GM12878 (cell line): ENCODE results near the gene ME3. TPM values are rescaled to one million over a fixed set of nuclear protein-coding genes. Genes with fewer than 3 reads are reported as not detected.
"Not testable (repeated sequence)": the region's sequence is repeated elsewhere in the genome, so short reads cannot be mapped to it uniquely, and the experiment has no call there.

Experiments used
- ATAC-seq: fragments of 200-7000 bp; cut with Tn5 transposase; 3 replicates; pipeline ENCODE4 v1.9.1; 2020; ENCODE audit warnings: mild to moderate bottlenecking, moderate library complexity
- BruUV-seq: library from RNA; stranded (reverse); fragments of 400-500 nt; replicated peaks from 2 replicates; lab custom pipeline; 2021; lab: Mats Ljungman, UMichigan
- CTCF ChIA-PET: fragments of 300-600 bp; sonication (Branson Sonifier 250); formaldehyde crosslinking; extraction: SDS; loops from one replicate; lab custom pipeline; 2021; ENCODE audit warnings: inconsistent platforms; lab: Yijun Ruan, JAX
- POLR2A ChIA-PET: fragments of 350-600 bp; formaldehyde crosslinking; extraction: SDS; loops from one replicate; lab custom pipeline; 2021; ENCODE audit warnings: inconsistent platforms; lab: Charles Lee
- RAD21 ChIA-PET: fragments of 300-600 bp; sonication (Branson Sonifier 250); formaldehyde crosslinking; loops from one replicate; lab custom pipeline; 2023; ENCODE audit warnings: antibody characterized with exemption; ENCODE audit not compliant: unreplicated experiment; lab: Charles Lee
- SMC1A ChIA-PET: fragments of 300-600 bp; sonication (Branson Sonifier 250); formaldehyde crosslinking; loops from one replicate; lab custom pipeline; 2023; ENCODE audit not compliant: unreplicated experiment, uncharacterized antibody; lab: Charles Lee
- DNase-seq: peaks from one replicate; pipeline ENCODE4 v3.0.0-alpha.2; 2011; ENCODE audit warnings: low read depth, low spot score
- FAIRE-seq: peaks from 3 replicates; lab custom pipeline; 2011; peaks lifted over from hg19 to GRCh38; lab: Jason Lieb, UNC
- H2AFZ ChIP-seq: 2 replicates; pipeline ENCODE4 v1.6.0; 2011; ENCODE audit warnings: low read depth, low read length, control low read depth; ENCODE audit not compliant: control insufficient read depth
- H3K27ac ChIP-seq: 2 replicates; pipeline ENCODE4 v1.5.1; 2011; ENCODE audit warnings: control low read depth; ENCODE audit not compliant: control insufficient read depth, insufficient read depth
- H3K27me3 ChIP-seq, 2 experiments: replicated peaks in 1 of 2; 2 replicates each; pipeline versions ENCODE4 v1.6.0 to v1.6.1; 2011; ENCODE audit warnings: low read length in 1 of 2; ENCODE audit not compliant: control insufficient read depth in 2 of 2, insufficient read depth in 2 of 2
- H3K36me3 ChIP-seq, 2 experiments: 2 replicates each; pipeline ENCODE4 v1.5.1; 2011; ENCODE audit warnings: low read length in 1 of 2; ENCODE audit not compliant: control insufficient read depth in 2 of 2, insufficient read depth in 2 of 2
- H3K4me1 ChIP-seq: 2 replicates; pipeline ENCODE4 v1.6.1; 2011; ENCODE audit warnings: mild to moderate bottlenecking, low read length, moderate library complexity, mixed read lengths; ENCODE audit not compliant: control insufficient read depth, insufficient read depth
- H3K4me2 ChIP-seq: 2 replicates; pipeline ENCODE4 v1.6.0; 2011; ENCODE audit warnings: control low read depth; ENCODE audit not compliant: control insufficient read depth, insufficient read depth
- H3K4me3 ChIP-seq: fragments of 200-600 bp; sonication (generic); 2 replicates; pipeline ENCODE4 v1.5.1; 2016
- H3K79me2 ChIP-seq: 2 replicates; pipeline ENCODE4 v1.6.0; 2011; ENCODE audit warnings: low read length; ENCODE audit not compliant: control insufficient read depth, insufficient read depth
- H3K9ac ChIP-seq: 2 replicates; pipeline ENCODE4 v1.8.0; 2011; ENCODE audit warnings: low read length, control low read depth, mixed read lengths; ENCODE audit not compliant: control insufficient read depth, insufficient read depth
- H3K9me3 ChIP-seq: replicated peaks from 3 replicates; pipeline ENCODE4 v1.5.1; 2011; ENCODE audit warnings: mild to moderate bottlenecking, low read length; ENCODE audit not compliant: control insufficient read depth, insufficient read depth
- H4K20me1 ChIP-seq: 2 replicates; pipeline ENCODE4 v1.6.0; 2011; ENCODE audit not compliant: control insufficient read depth, insufficient read depth
- CBX3 ChIP-seq: fragments of 200-600 bp; sonication (generic); IDR thresholded peaks from 2 replicates; pipeline ENCODE4 v1.6.1; 2016; ENCODE audit warnings: low read depth, borderline replicate concordance
- ELK1 ChIP-seq: IDR thresholded peaks from 2 replicates; pipeline ENCODE4 v1.6.1; 2012; ENCODE audit warnings: low read depth, low read length, improper control_type of control experiment
- KLF5 ChIP-seq: fragments of 450-650 bp; IDR thresholded peaks from 2 replicates; pipeline ENCODE4 v1.6.1; 2014; ENCODE audit warnings: mild to moderate bottlenecking; ENCODE audit not compliant: partially characterized antibody
- MAX ChIP-seq: IDR thresholded peaks from 2 replicates; pipeline ENCODE4 v1.6.1; 2012; ENCODE audit warnings: low read depth, low read length, improper control_type of control experiment
- NKRF ChIP-seq: fragments of 450-650 bp; conservative IDR thresholded peaks from 2 replicates; pipeline ENCODE4 v1.6.1; 2017; ENCODE audit warnings: mild to moderate bottlenecking, moderate library complexity
- TARDBP ChIP-seq: IDR thresholded peaks from 2 replicates; pipeline ENCODE4 v1.6.1; 2016; ENCODE audit warnings: borderline replicate concordance
- WGBS: methylation state at CpG from one replicate; pipeline ENCODE4 v1.1.6; 2016; ENCODE audit warnings: low lambda C conversion rate; ENCODE audit not compliant: insufficient replicate concordance, insufficient coverage; ENCODE audit errors: missing lambda C conversion rate; 5-methylcytosine and 5-hydroxymethylcytosine counted together
- in situ Hi-C: fragments of 300-500 bp; cut with MboI; formaldehyde crosslinking; loops from 9 replicates; pipeline ENCODE4 v1.14.3; 2018; ENCODE audit warnings: mixed read lengths
- intact Hi-C: fragments of 100-400 bp; cut with micrococcal nuclease; formaldehyde crosslinking; loops from one replicate; pipeline ENCODE4 v1.14.2; 2022; ENCODE audit not compliant: unreplicated experiment
- polyA plus RNA-seq, 11 experiments: library from polyadenylated mRNA; depleted of rRNA in 4 of 11; unstranded in 6 of 11; stranded (reverse) in 5 of 11; fragments of >200 nt; fragmentation: Nextera tagmentation in 4 of 11; fragmentation: Illumina TruSeq in 1 of 11; extraction: Ambion mirVana in 4 of 11; extraction: Trizol in 1 of 11; gene quantifications; 1 replicate in 1 of 11; 2 replicates in 10 of 11; pipeline versions ENCODE4 v1.2.1 to v1.2.3, GENCODE V29; 2011 to 2016; ENCODE audit warnings: inconsistent platforms in 2 of 11, missing spikeins in 2 of 11, low read depth in 1 of 11
- total RNA-seq, 4 experiments: library from RNA; depleted of rRNA in 3 of 4; stranded (reverse); fragments of >200 nt in 3 of 4; fragmentation: Illumina TruSeq in 1 of 4; extraction: Trizol in 1 of 4; gene quantifications; 2 replicates each; pipeline versions ENCODE4 v1.2.1 to v1.2.3, GENCODE V29; 2013 to 2021
- TF ChIP-seq, protein P1 (sequence below): fragments of 450-650 bp; IDR thresholded peaks from 2 replicates; pipeline ENCODE4 v1.6.1; 2017; ENCODE audit warnings: borderline replicate concordance
- TF ChIP-seq, protein P2 (sequence below): IDR thresholded peaks from 2 replicates; pipeline ENCODE4 v1.6.1; 2011; ENCODE audit warnings: low read depth, low read length, improper control_type of control experiment, borderline replicate concordance

The ME3 gene
- total and polyA plus RNA-seq, 10 of the 15 experiments (the other 5 are each of a cell fraction or from before 2014, with no cell fraction given) = 0.06 to 0.40 (median 0.19) TPM; not detected in 2

DNA sequence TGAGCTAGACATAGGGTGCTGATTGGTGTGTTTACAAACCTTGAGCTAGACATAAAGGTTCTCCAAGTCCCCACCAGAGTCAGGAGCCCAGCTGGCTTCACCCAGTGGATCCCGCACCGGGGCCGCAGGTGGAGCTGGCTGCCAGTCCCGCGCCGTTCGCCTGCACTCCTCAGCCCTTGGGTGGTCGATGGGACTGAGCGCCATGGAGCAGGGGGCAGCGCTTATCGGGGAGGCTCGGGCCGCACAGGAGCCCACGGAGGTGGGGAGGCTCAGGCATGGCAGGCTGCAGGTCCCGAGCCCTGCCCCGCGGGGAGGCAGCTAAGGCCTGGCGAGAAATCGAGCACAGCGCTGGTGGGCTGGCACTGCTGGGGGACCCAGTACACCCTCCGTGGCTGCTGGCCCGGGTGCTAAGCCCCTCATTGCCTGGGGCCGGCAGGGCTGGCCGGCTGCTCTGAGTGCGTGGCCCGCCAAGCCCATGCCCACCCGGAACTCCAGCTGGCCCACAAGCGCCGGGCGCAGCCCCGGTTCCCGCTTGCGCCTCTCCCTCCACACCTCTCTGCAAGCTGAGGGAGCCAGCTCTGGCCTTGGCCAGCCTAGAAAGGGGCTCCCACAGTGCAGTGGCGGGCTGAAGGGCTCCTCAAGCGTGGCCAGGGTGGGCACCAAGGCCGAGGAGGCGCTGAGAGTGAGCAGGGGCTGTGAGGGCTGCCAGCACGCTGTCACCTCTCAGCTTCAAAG is 238.9 kb downstream of the ME3 start:
- intact Hi-C loops, H3K27me3 ChIP-seq, H3K36me3 ChIP-seq, ATAC-seq, FAIRE-seq, in situ Hi-C loops, RAD21 ChIA-PET, H3K4me1 ChIP-seq, H3K9me3 ChIP-seq, SMC1A ChIA-PET, POLR2A ChIA-PET, H3K79me2 ChIP-seq, H3K4me2 ChIP-seq, H3K27ac ChIP-seq, H4K20me1 ChIP-seq, BruUV-seq, H2AFZ ChIP-seq, H3K4me3 ChIP-seq, DNase-seq, H3K9ac ChIP-seq: not testable (repeated sequence)
- CTCF ChIA-PET = interaction anchor here (1.2 kb wide), 1 partner anchor 22 kb away, joined by 3 read pairs; no protein-coding TSS in a partner anchor
- WGBS = 73% methylated on average over 29 of the region's 38 CpGs

GRCh38 chr11:86431258-86431657 is 241.2 kb downstream of the ME3 start:
- FAIRE-seq (no peak), ATAC-seq (no peak), DNase-seq (no peak)
- intact Hi-C loops = no loop called here
- no peaks in the 10 kb centered on the region for H3K4me1 ChIP-seq
- no peak overlapping the region for H3K4me2 ChIP-seq
- no peak overlapping the region for H3K27ac ChIP-seq
- ChIA-PET CTCF (no interaction called here), RAD21 (no interaction called here), POLR2A (no interaction called here), SMC1A (no interaction called here)
- TF ChIP-seq TARDBP = no peak
- TF ChIP-seq, protein P1, sequence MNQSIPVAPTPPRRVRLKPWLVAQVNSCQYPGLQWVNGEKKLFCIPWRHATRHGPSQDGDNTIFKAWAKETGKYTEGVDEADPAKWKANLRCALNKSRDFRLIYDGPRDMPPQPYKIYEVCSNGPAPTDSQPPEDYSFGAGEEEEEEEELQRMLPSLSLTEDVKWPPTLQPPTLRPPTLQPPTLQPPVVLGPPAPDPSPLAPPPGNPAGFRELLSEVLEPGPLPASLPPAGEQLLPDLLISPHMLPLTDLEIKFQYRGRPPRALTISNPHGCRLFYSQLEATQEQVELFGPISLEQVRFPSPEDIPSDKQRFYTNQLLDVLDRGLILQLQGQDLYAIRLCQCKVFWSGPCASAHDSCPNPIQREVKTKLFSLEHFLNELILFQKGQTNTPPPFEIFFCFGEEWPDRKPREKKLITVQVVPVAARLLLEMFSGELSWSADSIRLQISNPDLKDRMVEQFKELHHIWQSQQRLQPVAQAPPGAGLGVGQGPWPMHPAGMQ = no peak
- TF ChIP-seq ELK1 = no peak
- TF ChIP-seq NKRF = no peak
- TF ChIP-seq, protein P2, sequence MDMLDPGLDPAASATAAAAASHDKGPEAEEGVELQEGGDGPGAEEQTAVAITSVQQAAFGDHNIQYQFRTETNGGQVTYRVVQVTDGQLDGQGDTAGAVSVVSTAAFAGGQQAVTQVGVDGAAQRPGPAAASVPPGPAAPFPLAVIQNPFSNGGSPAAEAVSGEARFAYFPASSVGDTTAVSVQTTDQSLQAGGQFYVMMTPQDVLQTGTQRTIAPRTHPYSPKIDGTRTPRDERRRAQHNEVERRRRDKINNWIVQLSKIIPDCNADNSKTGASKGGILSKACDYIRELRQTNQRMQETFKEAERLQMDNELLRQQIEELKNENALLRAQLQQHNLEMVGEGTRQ = no peak
- TF ChIP-seq CBX3 = no peak
- TF ChIP-seq KLF5 = no peak
- no peak for TF ChIP-seq MAX
- H3K4me3 ChIP-seq = no peak overlapping the region
- no peaks in the 10 kb centered on the region; a peak in 1 of 4 replicates for H3K27me3 ChIP-seq
- no peaks in the 10 kb centered on the region for H4K20me1 ChIP-seq
- no peaks in the 10 kb centered on the region for H3K9me3 ChIP-seq
- H3K9ac ChIP-seq = no peak overlapping the region
- 83% methylated on average over 34 of the region's 37 CpGs for WGBS
- in situ Hi-C loops = no loop called here
- H2AFZ ChIP-seq = no peak overlapping the region
- no peaks in the 10 kb centered on the region for H3K36me3 ChIP-seq
- no peaks in the 10 kb centered on the region for H3K79me2 ChIP-seq
- no TSS peak for BruUV-seq
